ENCODE results near the gene TGM4. TPM values are rescaled to one million over a fixed set of nuclear protein-coding genes. Genes with fewer than 3 reads are reported as not detected.

Gene TGM4
- total and polyA plus RNA-seq, 10 of the 15 experiments (the other 5 are each of a cell fraction or from before 2014, with no cell fraction given): not detected

DNA sequence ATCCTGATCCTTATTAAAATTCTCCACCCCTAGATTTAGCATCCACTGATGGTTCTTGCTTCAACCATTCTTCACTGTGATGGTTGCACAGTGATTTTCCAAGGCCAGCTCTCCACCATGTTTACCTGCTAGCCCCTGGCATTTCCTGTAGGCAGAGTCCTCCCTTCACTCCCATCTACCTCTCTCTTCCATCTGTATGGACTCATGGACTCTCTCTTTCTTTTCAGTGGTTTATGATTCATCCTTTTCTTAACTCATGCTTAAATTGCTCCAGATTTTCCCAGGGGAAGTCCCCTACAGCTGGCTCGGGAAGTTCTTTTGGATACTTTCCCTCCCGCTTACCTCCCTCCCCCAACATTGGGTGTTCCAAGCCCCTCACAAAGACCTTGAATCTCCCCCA is 18.7 kb downstream of the TGM4 start:
- DNase-seq (ENCODE audit: low read depth, low spot score) (no peak), ATAC-seq (no peak), FAIRE-seq (no peak)
- Histone ChIP-seq H4K20me1 (ENCODE audit: control insufficient read depth, insufficient read depth) (no peaks in the 10 kb centered on the region), H3K4me2 (ENCODE audit: control insufficient read depth, insufficient read depth) (no peak overlapping the region), H3K79me2 (ENCODE audit: control insufficient read depth, insufficient read depth, low read length) (no peaks in the 10 kb centered on the region), H3K9ac (ENCODE audit: control insufficient read depth, insufficient read depth, low read length) (no peak overlapping the region), H3K9me3 (replicated peaks; ENCODE audit: control insufficient read depth, insufficient read depth, low read length) (no peaks in the 10 kb centered on the region), H3K36me3 (ENCODE audit: control insufficient read depth in 2 of 2, insufficient read depth in 2 of 2, low read length in 1 of 2) (no peaks in the 10 kb centered on the region), H3K4me1 (ENCODE audit: control insufficient read depth, insufficient read depth, low read length) (peaks cover 3% of the 10 kb centered on the region; the same call in 1 of the 2 replicates), H3K4me3 (no peak overlapping the region), H3K27ac (ENCODE audit: control insufficient read depth, insufficient read depth) (no peak overlapping the region), H2AFZ (ENCODE audit: control insufficient read depth, low read depth, low read length) (no peak overlapping the region), H3K27me3 (replicated peaks in 1 of 2; ENCODE audit: control insufficient read depth in 2 of 2, insufficient read depth in 2 of 2, low read length in 1 of 2) (no peaks in the 10 kb centered on the region)
- BruUV-seq (replicated peaks): no TSS peak
- 42% methylated on average over 2 of the region's 2 CpGs for WGBS (ENCODE audit: insufficient coverage, insufficient replicate concordance, low lambda C conversion rate, missing lambda C conversion rate)
- ChIA-PET RAD21 (ENCODE audit: unreplicated experiment) (no interaction called here), SMC1A (ENCODE audit: uncharacterized antibody, unreplicated experiment) (no interaction called here), CTCF (no interaction called here), POLR2A (no interaction called here)
- TF ChIP-seq SMC3 (IDR thresholded peaks at IDR 0.05; ENCODE audit: borderline replicate concordance, low read length): no peak
- TF ChIP-seq, protein P1, sequence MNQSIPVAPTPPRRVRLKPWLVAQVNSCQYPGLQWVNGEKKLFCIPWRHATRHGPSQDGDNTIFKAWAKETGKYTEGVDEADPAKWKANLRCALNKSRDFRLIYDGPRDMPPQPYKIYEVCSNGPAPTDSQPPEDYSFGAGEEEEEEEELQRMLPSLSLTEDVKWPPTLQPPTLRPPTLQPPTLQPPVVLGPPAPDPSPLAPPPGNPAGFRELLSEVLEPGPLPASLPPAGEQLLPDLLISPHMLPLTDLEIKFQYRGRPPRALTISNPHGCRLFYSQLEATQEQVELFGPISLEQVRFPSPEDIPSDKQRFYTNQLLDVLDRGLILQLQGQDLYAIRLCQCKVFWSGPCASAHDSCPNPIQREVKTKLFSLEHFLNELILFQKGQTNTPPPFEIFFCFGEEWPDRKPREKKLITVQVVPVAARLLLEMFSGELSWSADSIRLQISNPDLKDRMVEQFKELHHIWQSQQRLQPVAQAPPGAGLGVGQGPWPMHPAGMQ (IDR thresholded peaks at IDR 0.05; ENCODE audit: borderline replicate concordance): no peak
- TF ChIP-seq, protein P2, sequence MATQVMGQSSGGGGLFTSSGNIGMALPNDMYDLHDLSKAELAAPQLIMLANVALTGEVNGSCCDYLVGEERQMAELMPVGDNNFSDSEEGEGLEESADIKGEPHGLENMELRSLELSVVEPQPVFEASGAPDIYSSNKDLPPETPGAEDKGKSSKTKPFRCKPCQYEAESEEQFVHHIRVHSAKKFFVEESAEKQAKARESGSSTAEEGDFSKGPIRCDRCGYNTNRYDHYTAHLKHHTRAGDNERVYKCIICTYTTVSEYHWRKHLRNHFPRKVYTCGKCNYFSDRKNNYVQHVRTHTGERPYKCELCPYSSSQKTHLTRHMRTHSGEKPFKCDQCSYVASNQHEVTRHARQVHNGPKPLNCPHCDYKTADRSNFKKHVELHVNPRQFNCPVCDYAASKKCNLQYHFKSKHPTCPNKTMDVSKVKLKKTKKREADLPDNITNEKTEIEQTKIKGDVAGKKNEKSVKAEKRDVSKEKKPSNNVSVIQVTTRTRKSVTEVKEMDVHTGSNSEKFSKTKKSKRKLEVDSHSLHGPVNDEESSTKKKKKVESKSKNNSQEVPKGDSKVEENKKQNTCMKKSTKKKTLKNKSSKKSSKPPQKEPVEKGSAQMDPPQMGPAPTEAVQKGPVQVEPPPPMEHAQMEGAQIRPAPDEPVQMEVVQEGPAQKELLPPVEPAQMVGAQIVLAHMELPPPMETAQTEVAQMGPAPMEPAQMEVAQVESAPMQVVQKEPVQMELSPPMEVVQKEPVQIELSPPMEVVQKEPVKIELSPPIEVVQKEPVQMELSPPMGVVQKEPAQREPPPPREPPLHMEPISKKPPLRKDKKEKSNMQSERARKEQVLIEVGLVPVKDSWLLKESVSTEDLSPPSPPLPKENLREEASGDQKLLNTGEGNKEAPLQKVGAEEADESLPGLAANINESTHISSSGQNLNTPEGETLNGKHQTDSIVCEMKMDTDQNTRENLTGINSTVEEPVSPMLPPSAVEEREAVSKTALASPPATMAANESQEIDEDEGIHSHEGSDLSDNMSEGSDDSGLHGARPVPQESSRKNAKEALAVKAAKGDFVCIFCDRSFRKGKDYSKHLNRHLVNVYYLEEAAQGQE (IDR thresholded peaks at IDR 0.05; ENCODE audit: low read depth, low read length): no peak
- no peak for TF ChIP-seq JUND (IDR thresholded peaks at IDR 0.05; ENCODE audit: low read depth, low read length)
- TF ChIP-seq BCL11A (IDR thresholded peaks at IDR 0.05; ENCODE audit: low read depth, low read length): no peak
- TF ChIP-seq SP1 (IDR thresholded peaks at IDR 0.05; ENCODE audit: low read depth, low read length): no peak
- no peak for TF ChIP-seq SRF (IDR thresholded peaks at IDR 0.05; ENCODE audit: low read depth in 2 of 2, low read length in 2 of 2)
- no peak for TF ChIP-seq NFYB (IDR thresholded peaks at IDR 0.05; ENCODE audit: insufficient read depth, low read depth, low read length)
- TF ChIP-seq, protein P3, sequence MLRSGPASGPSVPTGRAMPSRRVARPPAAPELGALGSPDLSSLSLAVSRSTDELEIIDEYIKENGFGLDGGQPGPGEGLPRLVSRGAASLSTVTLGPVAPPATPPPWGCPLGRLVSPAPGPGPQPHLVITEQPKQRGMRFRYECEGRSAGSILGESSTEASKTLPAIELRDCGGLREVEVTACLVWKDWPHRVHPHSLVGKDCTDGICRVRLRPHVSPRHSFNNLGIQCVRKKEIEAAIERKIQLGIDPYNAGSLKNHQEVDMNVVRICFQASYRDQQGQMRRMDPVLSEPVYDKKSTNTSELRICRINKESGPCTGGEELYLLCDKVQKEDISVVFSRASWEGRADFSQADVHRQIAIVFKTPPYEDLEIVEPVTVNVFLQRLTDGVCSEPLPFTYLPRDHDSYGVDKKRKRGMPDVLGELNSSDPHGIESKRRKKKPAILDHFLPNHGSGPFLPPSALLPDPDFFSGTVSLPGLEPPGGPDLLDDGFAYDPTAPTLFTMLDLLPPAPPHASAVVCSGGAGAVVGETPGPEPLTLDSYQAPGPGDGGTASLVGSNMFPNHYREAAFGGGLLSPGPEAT (IDR thresholded peaks at IDR 0.05; ENCODE audit: low read depth): no peak
- TF ChIP-seq NR2C2 (IDR thresholded peaks at IDR 0.05; ENCODE audit: borderline replicate concordance, control insufficient read depth, insufficient read length, low read depth): no peak
- TF ChIP-seq, protein P4, sequence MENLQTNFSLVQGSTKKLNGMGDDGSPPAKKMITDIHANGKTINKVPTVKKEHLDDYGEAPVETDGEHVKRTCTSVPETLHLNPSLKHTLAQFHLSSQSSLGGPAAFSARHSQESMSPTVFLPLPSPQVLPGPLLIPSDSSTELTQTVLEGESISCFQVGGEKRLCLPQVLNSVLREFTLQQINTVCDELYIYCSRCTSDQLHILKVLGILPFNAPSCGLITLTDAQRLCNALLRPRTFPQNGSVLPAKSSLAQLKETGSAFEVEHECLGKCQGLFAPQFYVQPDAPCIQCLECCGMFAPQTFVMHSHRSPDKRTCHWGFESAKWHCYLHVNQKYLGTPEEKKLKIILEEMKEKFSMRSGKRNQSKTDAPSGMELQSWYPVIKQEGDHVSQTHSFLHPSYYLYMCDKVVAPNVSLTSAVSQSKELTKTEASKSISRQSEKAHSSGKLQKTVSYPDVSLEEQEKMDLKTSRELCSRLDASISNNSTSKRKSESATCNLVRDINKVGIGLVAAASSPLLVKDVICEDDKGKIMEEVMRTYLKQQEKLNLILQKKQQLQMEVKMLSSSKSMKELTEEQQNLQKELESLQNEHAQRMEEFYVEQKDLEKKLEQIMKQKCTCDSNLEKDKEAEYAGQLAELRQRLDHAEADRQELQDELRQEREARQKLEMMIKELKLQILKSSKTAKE (IDR thresholded peaks at IDR 0.05; ENCODE audit: low read depth, poor library complexity, severe bottlenecking): no peak
- TF ChIP-seq PAX8 (IDR thresholded peaks at IDR 0.05): no peak
- TF ChIP-seq ZZZ3 (IDR thresholded peaks at IDR 0.05; ENCODE audit: control insufficient read depth, insufficient read length, low read depth): no peak
- TF ChIP-seq SUPT20H (IDR thresholded peaks at IDR 0.05; ENCODE audit: borderline replicate concordance, control insufficient read depth, low read depth, low read length): no peak
- in situ Hi-C loops (cut with MboI) (no loop called here), intact Hi-C loops (cut with micrococcal nuclease; ENCODE audit: unreplicated experiment) (no loop called here)

Measured in GM12878 (cell line).